Measurements from ENCODE around the gene MIOX. TPM values are rescaled to one million over a fixed set of nuclear protein-coding genes. Genes with fewer than 3 reads are reported as not detected.
A peak's percentile ranks its signal among the peaks of the same experiment; 100 is the strongest.

MIOX gene
- total and polyA plus RNA-seq, 5 donors from 2014 or later, result not detected

DNA sequence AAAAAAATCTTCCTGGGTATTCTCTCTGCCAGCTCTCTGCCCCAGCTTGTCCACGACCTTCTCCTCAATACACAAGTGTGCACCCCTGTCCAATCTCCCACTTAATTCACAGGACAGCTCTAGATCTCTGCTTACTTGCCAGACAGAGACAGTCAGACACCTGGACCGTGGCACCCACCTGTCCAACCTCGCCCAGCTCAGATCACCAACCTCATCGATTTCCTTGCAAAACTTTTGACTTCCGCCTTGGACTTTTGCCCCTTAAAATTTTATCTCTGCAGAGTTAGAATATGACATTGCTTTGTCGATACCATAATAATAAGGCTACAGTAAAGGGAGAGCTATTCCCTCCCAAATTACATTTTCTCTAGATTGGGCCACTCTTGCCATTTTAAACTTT lies 10.4 kb downstream of the MIOX start:
- no peak overlapping the region for H3K27ac ChIP-seq (ENCODE audit: insufficient read depth, low read length, poor library complexity, severe bottlenecking)
- Mint-ChIP-seq H3K9me3 (no peaks in the 10 kb centered on the region), H3K27me3 (no peaks in the 10 kb centered on the region), H3K4me3 (peak overlapping the region in 1 of 4 donors; percentile 27), H3K36me3 (no peaks in the 10 kb centered on the region), H3K27ac (no peak overlapping the region), H3K4me1 (peaks cover 0 to 8% (median 4%) of the 10 kb centered on the region in 4 donors)
- H3K4me1 ChIP-seq (ENCODE audit: control insufficient read depth, insufficient read depth, low read length, poor library complexity, severe bottlenecking), result no peaks in the 10 kb centered on the region
- no peak overlapping the region for H3K4me3 ChIP-seq (ENCODE audit: low read depth, low read length)
- no peak for DNase-seq
- H3K9me3 ChIP-seq (ENCODE audit: control insufficient read depth in 2 of 2, low read length in 2 of 2), result no peaks in the 10 kb centered on the region
- no peaks in the 10 kb centered on the region for H3K27me3 ChIP-seq (ENCODE audit: control insufficient read depth, insufficient read depth, low read length)
- no peak for ATAC-seq (ENCODE audit: low read depth in 2 of 2)
- H3K36me3 ChIP-seq (ENCODE audit: control insufficient read depth, insufficient read depth, low read length), result no peaks in the 10 kb centered on the region

GRCh38 chr22:50498322-50498890 lies 11.7 kb downstream of the MIOX start:
- Histone ChIP-seq H3K27ac (ENCODE audit: insufficient read depth, low read length, poor library complexity, severe bottlenecking) (no peak overlapping the region), H3K4me1 (ENCODE audit: control insufficient read depth, insufficient read depth, low read length, poor library complexity, severe bottlenecking) (no peaks in the 10 kb centered on the region), H3K4me3 (ENCODE audit: low read depth, low read length) (no peak overlapping the region), H3K36me3 (ENCODE audit: control insufficient read depth, insufficient read depth, low read length) (peaks cover 11% of the 10 kb centered on the region), H3K9me3 (ENCODE audit: control insufficient read depth in 2 of 2, low read length in 2 of 2) (no peaks in the 10 kb centered on the region), H3K27me3 (ENCODE audit: control insufficient read depth, insufficient read depth, low read length) (no peaks in the 10 kb centered on the region)
- H3K4me1 Mint-ChIP-seq, result peaks cover 0 to 8% (median 4%) of the 10 kb centered on the region in 4 donors
- no peak overlapping the region for H3K27ac Mint-ChIP-seq
- no peaks in the 10 kb centered on the region for H3K9me3 Mint-ChIP-seq
- peak; percentile 49 to 74 (median 70) for DNase-seq
- peak; percentile 74 to 83 for ATAC-seq (ENCODE audit: low read depth in 2 of 2)
- peak overlapping the region in 2 of 4 donors; percentile 29 to 63 for H3K4me3 Mint-ChIP-seq
- no peaks in the 10 kb centered on the region for H3K27me3 Mint-ChIP-seq
- H3K36me3 Mint-ChIP-seq, result no peaks in the 10 kb centered on the region

- Mint-ChIP-seq H3K27me3 (no peaks in the 10 kb centered on the region), H3K9me3 (no peaks in the 10 kb centered on the region), H3K27ac (peak overlapping the region in 1 of 3 donors; percentile 71), H3K36me3 (no peaks in the 10 kb centered on the region), H3K4me3 (no peak overlapping the region), H3K4me1 (peaks cover 0 to 8% (median 4%) of the 10 kb centered on the region in 4 donors)
- ATAC-seq (ENCODE audit: low read depth in 2 of 2), result no peak
- H3K27ac ChIP-seq (ENCODE audit: insufficient read depth, low read length, poor library complexity, severe bottlenecking), result no peak overlapping the region
- no peaks in the 10 kb centered on the region for H3K4me1 ChIP-seq (ENCODE audit: control insufficient read depth, insufficient read depth, low read length, poor library complexity, severe bottlenecking)
- DNase-seq, result no peak
- H3K27me3 ChIP-seq (ENCODE audit: control insufficient read depth, insufficient read depth, low read length), result no peaks in the 10 kb centered on the region
- no peak overlapping the region for H3K4me3 ChIP-seq (ENCODE audit: low read depth, low read length)
- H3K36me3 ChIP-seq (ENCODE audit: control insufficient read depth, insufficient read depth, low read length), result peaks cover 19% of the 10 kb centered on the region
- H3K9me3 ChIP-seq (ENCODE audit: control insufficient read depth in 2 of 2, low read length in 2 of 2), result no peaks in the 10 kb centered on the region
Observed at GRCh38 chr22:50500452-50500851, 13.8 kb downstream of the MIOX start.

- ATAC-seq (ENCODE audit: low read depth in 2 of 2) (no peak), DNase-seq (no peak)
- Mint-ChIP-seq H3K36me3 (no peaks in the 10 kb centered on the region), H3K9me3 (no peaks in the 10 kb centered on the region), H3K27me3 (no peaks in the 10 kb centered on the region), H3K4me1 (peaks cover 0 to 14% (median 4%) of the 10 kb centered on the region in 4 donors), H3K27ac (no peak overlapping the region), H3K4me3 (peak overlapping the region in 1 of 4 donors; percentile 77)
- no peaks in the 10 kb centered on the region for H3K9me3 ChIP-seq (ENCODE audit: control insufficient read depth in 2 of 2, low read length in 2 of 2)
- H3K27me3 ChIP-seq (ENCODE audit: control insufficient read depth, insufficient read depth, low read length), result no peaks in the 10 kb centered on the region
- peaks cover 16% of the 10 kb centered on the region for H3K4me1 ChIP-seq (ENCODE audit: control insufficient read depth, insufficient read depth, low read length, poor library complexity, severe bottlenecking)
- H3K4me3 ChIP-seq (ENCODE audit: low read depth, low read length), result no peak overlapping the region
- H3K36me3 ChIP-seq (ENCODE audit: control insufficient read depth, insufficient read depth, low read length), result peaks cover 20% of the 10 kb centered on the region
- no peak overlapping the region for H3K27ac ChIP-seq (ENCODE audit: insufficient read depth, low read length, poor library complexity, severe bottlenecking)
Observed at GRCh38 chr22:50502096-50502495, 15.4 kb downstream of the MIOX start.

- Mint-ChIP-seq H3K36me3 (no peaks in the 10 kb centered on the region), H3K27ac (no peak overlapping the region), H3K9me3 (no peaks in the 10 kb centered on the region), H3K4me3 (no peak overlapping the region), H3K27me3 (no peaks in the 10 kb centered on the region), H3K4me1 (peaks cover 0 to 17% (median 4%) of the 10 kb centered on the region in 4 donors)
- no peak for DNase-seq
- Histone ChIP-seq H3K4me1 (ENCODE audit: control insufficient read depth, insufficient read depth, low read length, poor library complexity, severe bottlenecking) (peaks cover 16% of the 10 kb centered on the region), H3K4me3 (ENCODE audit: low read depth, low read length) (no peak overlapping the region), H3K27ac (ENCODE audit: insufficient read depth, low read length, poor library complexity, severe bottlenecking) (no peak overlapping the region), H3K36me3 (ENCODE audit: control insufficient read depth, insufficient read depth, low read length) (peaks cover 20% of the 10 kb centered on the region), H3K27me3 (ENCODE audit: control insufficient read depth, insufficient read depth, low read length) (no peaks in the 10 kb centered on the region), H3K9me3 (ENCODE audit: control insufficient read depth in 2 of 2, low read length in 2 of 2) (no peaks in the 10 kb centered on the region)
- ATAC-seq (ENCODE audit: low read depth in 2 of 2), result no peak
Observed at GRCh38 chr22:50502628-50503474, 16.2 kb downstream of the MIOX start.

GRCh38 chr22:50503475-50504145 lies 17.0 kb downstream of the MIOX start:
- Histone ChIP-seq H3K27ac (ENCODE audit: insufficient read depth, low read length, poor library complexity, severe bottlenecking) (no peak overlapping the region), H3K27me3 (ENCODE audit: control insufficient read depth, insufficient read depth, low read length) (no peaks in the 10 kb centered on the region), H3K4me3 (ENCODE audit: low read depth, low read length) (no peak overlapping the region), H3K9me3 (ENCODE audit: control insufficient read depth in 2 of 2, low read length in 2 of 2) (no peaks in the 10 kb centered on the region), H3K36me3 (ENCODE audit: control insufficient read depth, insufficient read depth, low read length) (peaks cover 20% of the 10 kb centered on the region), H3K4me1 (ENCODE audit: control insufficient read depth, insufficient read depth, low read length, poor library complexity, severe bottlenecking) (peaks cover 19% of the 10 kb centered on the region)
- Mint-ChIP-seq H3K4me3 (no peak overlapping the region), H3K36me3 (no peaks in the 10 kb centered on the region), H3K27me3 (peaks cover under 1% of the 10 kb centered on the region), H3K4me1 (peaks cover 0 to 16% (median 5%) of the 10 kb centered on the region in 4 donors), H3K9me3 (no peaks in the 10 kb centered on the region), H3K27ac (no peak overlapping the region)
- DNase-seq (no peak), ATAC-seq (ENCODE audit: low read depth in 2 of 2) (no peak)

DNA sequence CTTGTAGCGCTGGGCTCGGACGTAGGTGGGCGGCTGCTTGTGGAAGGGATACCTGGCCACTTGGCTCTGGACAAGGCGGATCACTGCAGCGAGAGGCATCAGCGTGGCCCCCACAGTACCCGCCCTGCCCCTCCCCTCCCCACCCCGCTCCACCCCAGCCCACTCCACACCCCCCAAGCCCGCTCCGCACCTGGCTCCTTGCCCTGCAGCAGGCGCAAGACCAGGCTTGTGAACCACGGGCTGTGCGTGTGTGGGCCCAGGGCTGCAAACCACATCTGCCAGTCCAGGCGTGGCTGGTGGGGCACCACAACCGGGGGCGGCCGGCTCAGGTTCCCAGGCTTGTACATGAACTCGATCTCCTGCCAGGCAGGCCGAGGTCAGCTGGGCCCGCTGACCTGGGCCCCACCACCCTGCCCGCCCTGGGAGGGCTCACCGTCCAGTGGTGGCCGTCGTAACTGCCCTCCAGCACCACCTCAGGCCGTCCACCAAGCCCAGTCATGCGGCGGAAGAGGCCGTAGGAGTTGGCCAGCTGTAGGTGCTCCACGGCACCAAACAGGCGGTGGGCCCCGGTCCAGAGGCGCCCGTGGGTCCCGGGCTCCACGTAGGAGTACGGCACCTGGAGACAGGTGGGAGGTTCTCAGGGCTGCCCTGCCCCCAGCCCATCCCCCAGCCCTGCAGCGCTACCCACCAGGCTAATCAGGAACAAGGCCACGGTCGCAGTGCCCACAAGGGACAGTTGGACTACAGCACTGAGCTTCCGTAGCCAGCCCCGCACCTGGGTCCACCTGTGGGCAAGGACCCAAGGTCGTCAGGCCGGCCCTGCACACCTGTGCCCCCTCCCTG lies 17.9 kb downstream of the MIOX start:
- no peak overlapping the region for H3K27ac ChIP-seq (ENCODE audit: insufficient read depth, low read length, poor library complexity, severe bottlenecking)
- H3K9me3 ChIP-seq (ENCODE audit: control insufficient read depth in 2 of 2, low read length in 2 of 2), result no peaks in the 10 kb centered on the region
- no peak overlapping the region for H3K4me3 Mint-ChIP-seq
- H3K27me3 Mint-ChIP-seq, result peaks cover 4% of the 10 kb centered on the region
- ATAC-seq (ENCODE audit: low read depth in 2 of 2), result no peak
- H3K27me3 ChIP-seq (ENCODE audit: control insufficient read depth, insufficient read depth, low read length), result no peaks in the 10 kb centered on the region
- H3K4me3 ChIP-seq (ENCODE audit: low read depth, low read length), result no peak overlapping the region
- H3K36me3 ChIP-seq (ENCODE audit: control insufficient read depth, insufficient read depth, low read length), result peaks cover 20% of the 10 kb centered on the region
- peaks cover 0 to 24% (median 14%) of the 10 kb centered on the region in 4 donors for H3K4me1 Mint-ChIP-seq
- H3K27ac Mint-ChIP-seq, result no peak overlapping the region
- no peaks in the 10 kb centered on the region for H3K9me3 Mint-ChIP-seq
- no peaks in the 10 kb centered on the region for H3K36me3 Mint-ChIP-seq
- no peak for DNase-seq
- peaks cover 29% of the 10 kb centered on the region for H3K4me1 ChIP-seq (ENCODE audit: control insufficient read depth, insufficient read depth, low read length, poor library complexity, severe bottlenecking)

Measured in CD4-positive, CD25-positive, alpha-beta regulatory T cell (primary cell).